Heart left ventricle (tissue), 13 donors: ENCODE results near the gene ATCAY.
"Not testable (repeated sequence)": the region's sequence is repeated elsewhere in the genome, so short reads cannot be mapped to it uniquely, and the experiment has no call there.

Source experiments
- CTCF ChIP-seq, 12 donors: fragments of 200-600 bp; sonication (generic) in 4 of 12; IDR thresholded peaks; one replicate each; pipeline versions ENCODE4 v1.5.0 to v1.8.0; 2018 to 2022; ENCODE audit warnings: antibody characterized with exemption in 12 of 12, mild to moderate bottlenecking in 5 of 12
- POLR2A ChIP-seq, 2 donors: fragments of 450-650 bp; IDR thresholded peaks; one replicate each; pipeline ENCODE4 v1.6.1; 2017; ENCODE audit warnings: antibody characterized with exemption in 2 of 2, mild to moderate bottlenecking in 2 of 2, moderate library complexity in 2 of 2
- donor health status: ischemic (EF 13 %, LVEDD 7.1; RV severe dilation, severe dysfunction).
- donor health status: DM: no; HTN: yes; CAD: no.
- donor health status: DM: no; HTN: no; CAD: no.
- donor health status: ischemic (EF 25% LVEDD 6.9; RV normal size, moderate dysfunction).
- donor health status: ischemic (EF 25% LVEDD 5.7; RV mildly dilated, moderate dysfunction).
- donor health status: ischemic (EF 35%, LVEDD 5.7; RV mildly dilated, moderate dysfunction).
- donor health status: nonischemic (EF 11% LVEDD 7.7; RV severe dilation, severe dysfunction).
- donor health status: DM: yes; HTN: yes; CAD: no.
- donor health status: PGD.
- donor health status: ischemic (EF 29% LVEDD 5.4; RV normal size, mild dysfunction).
- donor health status: nonischemic (EF 23%, LVEDD 6.1; RV moderate dilation, normal function).

- TF ChIP-seq CTCF, POLR2A (IDR thresholded peaks at IDR 0.05): not testable (repeated sequence)
Measured at GRCh38 chr19:3894959-3895358, 14.5 kb downstream of the ATCAY start.
